NCI-H774 (cell line): ENCODE data around the gene OR10C1.
"Not testable (repeated sequence)": the region's sequence is repeated elsewhere in the genome, so short reads cannot be mapped to it uniquely, and the experiment has no call there.

ENCODE experiments used
- DNase-seq: peaks from one replicate; lab custom pipeline; 2025; lab: John Stamatoyannopoulos, UW

Gene OR10C1

GRCh38 chr6:29439006-29439405, at the start of gene OR10C1:
TSS of gene OR10C1 (plus strand) at chr6:29439306. CDS start at chr6:29440016, 710 bp downstream.
- DNase-seq = no peak

GRCh38 chr6:29395331-29395730, 43.8 kb upstream of the OR10C1 start, which contains the start of gene OR12D2:
TSS of gene OR12D2 (plus strand) at chr6:29395631. CDS start at chr6:29396700, 1,069 bp downstream.
- DNase-seq = no peak

DNA sequence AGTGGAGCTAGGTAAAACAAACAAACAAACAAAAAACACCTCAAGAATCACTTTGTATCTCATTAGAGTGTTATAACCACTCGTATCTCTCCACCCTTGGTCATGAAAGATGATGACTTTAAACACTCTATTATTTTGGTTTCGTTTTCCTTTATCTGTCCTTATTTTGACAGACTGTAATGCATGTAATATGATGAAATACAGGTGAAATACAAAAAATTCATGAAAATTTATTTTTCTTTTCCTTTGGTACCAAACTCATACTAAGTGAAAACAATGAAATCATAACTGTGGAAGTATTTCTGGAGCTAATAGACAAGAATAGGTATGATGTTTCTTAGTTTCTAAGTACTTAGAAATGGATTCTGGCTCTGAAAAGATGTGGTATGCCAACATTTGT, 39.6 kb upstream of the OR10C1 start:
- DNase-seq = no peak

GRCh38 chr6:29403801-29404200, 35.3 kb upstream of the OR10C1 start:
- DNase-seq = no peak

DNA sequence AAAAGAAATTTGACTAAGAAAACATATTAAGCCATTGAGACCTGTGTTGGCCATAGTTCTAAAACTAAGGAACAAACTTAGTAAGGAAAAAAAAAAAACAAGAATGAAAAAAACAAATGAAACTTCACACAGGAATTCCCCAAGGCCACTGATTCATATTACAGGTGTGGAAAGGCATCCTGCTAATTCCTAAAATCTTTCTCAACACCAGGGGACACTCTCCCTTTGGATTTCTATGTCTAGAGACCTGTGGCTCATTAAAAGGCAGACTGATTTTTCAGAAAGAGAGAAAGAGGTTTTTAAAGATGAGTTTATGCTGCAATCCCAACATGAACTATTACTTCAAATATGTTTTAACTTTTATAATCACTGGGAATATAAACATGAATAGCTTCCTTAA, 24.5 kb upstream of the OR10C1 start, which contains the start of gene OR12D1:
TSS of gene OR12D1 (plus strand) at position 341 of the 400 bp plus-strand sequence.
- no peak for DNase-seq

DNA sequence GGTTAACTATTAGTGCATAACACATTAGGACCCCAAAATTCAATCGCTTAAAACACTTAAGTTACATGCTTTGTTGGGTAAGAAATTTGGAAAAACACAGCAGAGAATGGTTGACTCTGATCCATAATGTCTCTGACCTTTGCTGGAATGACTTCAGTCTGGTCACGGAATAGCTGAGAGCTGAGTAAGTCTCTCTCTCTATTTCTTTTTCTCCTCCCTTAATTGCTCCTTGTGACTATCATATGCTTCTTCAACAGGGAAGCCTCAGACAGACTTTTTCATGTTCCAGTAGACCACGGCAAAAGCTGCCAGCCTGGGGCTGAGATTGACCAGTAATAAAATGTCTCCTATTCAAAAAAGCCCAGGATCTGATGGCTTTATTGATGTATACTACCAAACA, 19.6 kb upstream of the OR10C1 start:
- DNase-seq = no peak

DNA sequence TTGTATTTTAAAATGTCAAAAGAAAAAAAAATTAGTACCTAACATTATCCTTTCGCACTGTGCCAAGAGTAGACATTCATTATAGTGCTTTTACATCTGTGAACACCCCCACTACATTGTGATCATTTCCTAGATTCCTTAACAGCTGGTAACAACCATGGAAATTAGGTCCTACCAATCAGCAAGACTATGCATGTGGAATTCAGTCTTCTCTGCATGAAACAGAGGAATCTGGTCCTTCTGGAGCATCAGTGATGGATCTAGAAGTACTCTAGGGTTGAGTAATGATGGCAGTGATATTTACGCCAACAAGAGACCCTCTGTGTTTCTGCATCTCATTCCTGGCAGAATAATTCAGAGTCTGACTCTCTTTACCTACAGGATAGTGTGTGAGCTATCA, 14.9 kb upstream of the OR10C1 start:
- DNase-seq = no peak

GRCh38 chr6:29424575-29424974, 14.5 kb upstream of the OR10C1 start:
- no peak for DNase-seq

DNA sequence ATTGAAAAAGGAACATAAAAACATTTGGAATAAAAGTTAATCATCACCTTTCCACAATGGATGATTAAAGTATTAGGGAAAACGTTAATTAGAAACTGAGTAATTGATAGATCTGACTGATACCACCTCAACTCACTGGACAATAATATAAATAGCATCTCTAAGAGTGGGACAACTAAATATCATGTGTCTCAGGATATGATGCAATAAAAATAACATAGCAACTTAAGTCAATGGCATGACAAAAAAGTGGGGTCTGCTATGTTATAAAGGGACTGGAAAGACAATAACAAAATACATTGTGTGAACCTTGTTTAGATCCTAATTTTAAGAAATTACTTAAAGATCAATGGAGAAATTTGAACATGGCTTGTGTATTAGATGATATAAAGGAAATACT, 14.0 kb upstream of the OR10C1 start:
- no peak for DNase-seq

GRCh38 chr6:29426654-29427053, 12.5 kb upstream of the OR10C1 start:
- DNase-seq = no peak

- DNase-seq = not testable (repeated sequence)
Measured at GRCh38 chr6:29436730-29437129, 2.4 kb upstream of the OR10C1 start.

GRCh38 chr6:29442719-29443118, 3.6 kb downstream of the OR10C1 start:
- no peak for DNase-seq

- not testable (repeated sequence) for DNase-seq
Measured at GRCh38 chr6:29444031-29444430, 4.9 kb downstream of the OR10C1 start.

DNA sequence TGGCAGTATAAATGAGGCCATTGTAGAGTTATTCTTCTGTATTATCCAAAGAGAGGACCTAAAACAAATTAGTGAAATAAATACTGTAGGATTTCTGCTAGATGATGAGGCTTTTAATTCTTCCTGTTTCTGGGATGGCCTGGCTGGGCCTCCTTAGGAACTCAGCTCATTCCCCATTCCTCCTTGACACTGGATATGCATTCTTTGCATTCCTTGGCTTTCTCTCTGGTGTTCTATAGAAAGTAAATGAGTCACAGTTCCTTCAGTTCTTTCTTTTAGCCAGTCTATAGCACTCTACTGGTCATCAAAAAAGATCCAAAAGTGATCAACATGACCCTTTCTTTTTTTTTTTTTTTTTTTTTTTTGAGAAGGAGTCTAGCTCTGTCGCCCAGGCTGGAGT, 8.6 kb downstream of the OR10C1 start:
- no peak for DNase-seq

GRCh38 chr6:29451471-29452193, 12.5 kb downstream of the OR10C1 start:
- no peak for DNase-seq

GRCh38 chr6:29456971-29457370, 17.9 kb downstream of the OR10C1 start, which contains the start of the genes OR11A1 and OR2H1:
TSS of gene OR11A1 (minus strand) at chr6:29457071. CDS start at chr6:29427641, 29,430 bp downstream.
TSS of gene OR2H1 (plus strand) at chr6:29457155. CDS start at chr6:29461770, 4,615 bp downstream.
- no peak for DNase-seq

DNA sequence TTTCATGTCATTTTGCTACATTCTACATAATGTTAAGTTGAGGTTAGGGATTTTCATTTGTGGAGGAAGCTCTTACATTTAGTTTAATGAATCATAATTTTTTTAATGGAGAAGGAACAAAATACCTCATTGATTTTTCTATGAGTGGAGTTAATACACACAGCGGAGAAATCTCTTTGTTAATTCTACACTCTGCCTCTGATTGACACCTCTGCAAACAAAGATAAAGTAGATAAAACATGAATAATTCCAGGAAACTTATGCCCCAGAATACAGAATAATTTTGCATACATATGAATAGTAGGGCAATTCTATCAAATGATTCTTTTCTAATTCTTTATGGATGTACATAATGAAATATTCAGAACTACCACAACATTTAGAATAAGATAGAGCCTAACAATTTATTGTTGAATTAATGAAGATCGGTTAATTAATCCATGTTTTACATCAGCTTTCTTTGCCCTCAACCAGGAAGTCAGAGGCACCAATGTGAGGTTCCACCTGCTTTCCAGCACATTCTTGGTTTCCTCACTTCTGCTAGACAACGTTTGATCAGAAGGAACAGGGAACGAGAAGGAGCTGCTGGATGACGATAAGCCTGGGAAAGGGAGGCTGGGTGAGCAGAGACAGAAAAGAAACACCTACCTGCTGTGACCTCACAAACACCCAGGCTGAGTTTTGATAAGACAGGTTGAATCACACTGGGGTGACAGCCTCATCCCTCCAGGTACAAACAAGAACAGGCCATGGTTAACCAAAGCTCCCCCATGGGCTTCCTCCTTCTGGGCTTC, 22.1 kb downstream of the OR10C1 start:
- no peak for DNase-seq

DNA sequence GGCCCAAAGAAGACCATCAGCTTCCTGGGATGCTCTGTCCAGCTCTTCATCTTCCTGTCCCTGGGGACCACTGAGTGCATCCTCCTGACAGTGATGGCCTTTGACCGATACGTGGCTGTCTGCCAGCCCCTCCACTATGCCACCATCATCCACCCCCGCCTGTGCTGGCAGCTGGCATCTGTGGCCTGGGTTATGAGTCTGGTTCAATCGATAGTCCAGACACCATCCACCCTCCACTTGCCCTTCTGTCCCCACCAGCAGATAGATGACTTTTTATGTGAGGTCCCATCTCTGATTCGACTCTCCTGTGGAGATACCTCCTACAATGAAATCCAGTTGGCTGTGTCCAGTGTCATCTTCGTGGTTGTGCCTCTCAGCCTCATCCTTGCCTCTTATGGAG, 22.9 kb downstream of the OR10C1 start:
- no peak for DNase-seq

DNA sequence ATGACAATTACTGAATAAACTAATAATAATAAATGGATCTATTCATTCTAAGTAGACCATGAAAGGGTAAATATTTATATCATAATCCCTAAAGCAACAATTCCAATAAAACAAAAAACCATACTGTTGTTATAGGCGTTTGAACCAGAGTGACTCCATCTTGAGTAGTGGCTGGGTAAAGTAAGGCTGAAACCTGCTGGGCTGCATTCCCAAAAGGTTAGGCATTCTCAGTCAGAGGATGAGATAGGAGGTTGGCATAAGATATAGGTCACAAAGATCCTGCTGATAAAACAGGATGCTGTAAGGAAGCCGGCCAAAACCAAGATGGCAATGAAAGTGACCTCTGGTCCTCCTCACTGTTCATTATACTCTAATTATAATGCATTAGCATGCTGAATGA, 26.2 kb downstream of the OR10C1 start:
- DNase-seq = no peak

GRCh38 chr6:29465801-29466200, 26.7 kb downstream of the OR10C1 start:
- DNase-seq = no peak

- DNase-seq = no peak
Measured at GRCh38 chr6:29466241-29466640, 27.1 kb downstream of the OR10C1 start.

DNA sequence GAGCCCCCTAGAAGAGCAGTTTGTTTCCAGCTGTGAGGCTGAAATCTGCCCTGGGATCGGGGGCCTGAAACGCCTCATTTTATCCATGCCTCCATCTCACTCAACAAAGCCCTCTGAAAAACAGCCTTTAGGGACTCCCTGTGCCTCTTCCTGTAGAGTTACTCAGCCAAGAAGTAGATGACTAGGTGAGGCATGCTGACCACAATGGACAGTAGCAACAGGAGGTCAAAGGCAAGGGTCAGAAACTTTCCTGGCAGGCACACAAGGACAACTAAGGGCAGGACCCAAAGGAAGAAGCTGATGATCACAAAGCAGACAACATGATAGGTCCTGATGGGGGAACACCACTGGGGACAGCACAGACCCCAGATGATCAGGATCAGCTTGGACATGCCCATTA, 35.9 kb downstream of the OR10C1 start:
- DNase-seq = no peak

GRCh38 chr6:29477923-29478450, 38.9 kb downstream of the OR10C1 start:
- DNase-seq = no peak
